Urinary bladder (tissue), 4 donors: Measurements from ENCODE around the gene CCDC12. TPM values are rescaled to one million over a fixed set of nuclear protein-coding genes. Genes with fewer than 3 reads are reported as not detected.

Experiments used
- DNase-seq: peaks from one replicate; pipeline ENCODE4 v3.0.0-alpha.2; 2015; ENCODE audit errors: extremely low spot score
- H3K27ac ChIP-seq: one replicate; pipeline ENCODE4 v1.5.1; 2013; ENCODE audit warnings: low read depth, mild to moderate bottlenecking, moderate library complexity
- H3K36me3 ChIP-seq: one replicate; pipeline ENCODE4 v1.6.1; 2013; ENCODE audit warnings: mild to moderate bottlenecking, moderate library complexity; ENCODE audit not compliant: insufficient read depth
- H3K4me1 ChIP-seq: one replicate; pipeline ENCODE4 v1.6.1; 2013; ENCODE audit warnings: mild to moderate bottlenecking, moderate library complexity; ENCODE audit not compliant: insufficient read depth
- H3K4me3 ChIP-seq: one replicate; pipeline ENCODE4 v1.5.1; 2013; ENCODE audit warnings: low read depth, low read length
- WGBS: extraction: QIAGEN DNeasy Blood & Tissue Kit; methylation state at CpG from one replicate; pipeline ENCODE4 v1.1.7; 2013; 5-methylcytosine and 5-hydroxymethylcytosine counted together
- polyA plus RNA-seq: library from polyadenylated mRNA; stranded (reverse); fragments of 200-250 nt; gene quantifications from one replicate; pipeline ENCODE4 v1.2.3, GENCODE V29; 2013
- total RNA-seq: library from RNA; depleted of rRNA; stranded (reverse); fragments of >200 nt; gene quantifications from one replicate; pipeline ENCODE4 v1.2.3, GENCODE V29; 2014
- donor health status: healthy with polysubstance abuse.
- donor health status: healthy.

Gene CCDC12
- total and polyA plus RNA-seq, 2 donors, result 17.6 to 60.7 TPM

- Histone ChIP-seq H3K4me3 (peak overlapping the region; percentile 63), H3K27ac (peak overlapping the region; percentile 83), H3K36me3 (no peaks in the 10 kb centered on the region), H3K4me1 (no peaks in the 10 kb centered on the region)
- under 1% methylated on average over 72 of the region's 72 CpGs for WGBS
- no peak for DNase-seq
Measured at GRCh38 chr3:46882377-46883053, 94.0 kb downstream of the CCDC12 start.

DNA sequence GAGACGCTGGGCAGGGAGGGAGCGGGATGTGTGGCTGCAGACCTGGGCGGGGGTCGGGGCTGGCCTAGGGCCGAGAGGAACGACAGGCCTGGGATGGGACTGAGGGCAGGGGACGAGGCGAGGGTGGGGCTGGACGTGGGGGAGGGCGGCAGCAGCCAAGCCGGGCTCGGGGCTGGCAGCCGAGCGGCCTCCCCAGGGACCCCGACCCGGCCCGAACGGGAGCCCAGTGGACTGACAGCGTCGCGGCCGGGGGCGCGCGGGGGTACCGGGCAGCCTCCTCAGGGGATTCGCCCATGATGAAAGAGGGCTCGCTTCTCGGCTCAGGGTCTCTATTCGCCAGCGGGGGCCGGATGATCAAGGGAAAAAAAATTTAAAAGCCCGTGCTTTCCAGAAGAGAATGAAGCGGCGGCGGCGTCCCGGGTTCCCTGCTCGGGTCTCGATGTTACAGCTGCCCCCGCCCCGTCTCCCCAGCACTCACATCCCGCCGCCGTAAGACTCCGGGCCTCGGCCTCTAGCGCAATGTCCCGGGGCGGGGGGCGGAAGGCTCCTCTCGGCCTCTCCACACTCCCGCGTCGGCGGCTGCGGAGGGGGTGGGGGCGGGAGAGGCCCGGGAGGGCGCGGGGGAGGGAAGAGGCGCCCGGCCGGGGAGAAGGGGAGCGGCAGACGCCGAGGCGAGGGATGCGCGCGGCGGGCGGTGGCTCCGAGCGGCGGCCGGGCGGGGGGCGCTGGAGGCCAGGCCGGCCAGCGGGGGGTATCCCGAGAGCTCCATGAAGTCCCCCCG, 94.8 kb downstream of the CCDC12 start:
- DNase-seq, result no peak
- peak overlapping the region; percentile 63 for H3K4me3 ChIP-seq
- peak overlapping the region; percentile 83 for H3K27ac ChIP-seq
- H3K4me1 ChIP-seq, result no peaks in the 10 kb centered on the region
- 2% methylated on average over 81 of the region's 83 CpGs for WGBS
- H3K36me3 ChIP-seq, result no peaks in the 10 kb centered on the region

GRCh38 chr3:46880884-46881595, 95.5 kb downstream of the CCDC12 start:
- H3K27ac ChIP-seq, result no peak overlapping the region
- DNase-seq, result no peak
- H3K36me3 ChIP-seq, result no peaks in the 10 kb centered on the region
- H3K4me1 ChIP-seq, result no peaks in the 10 kb centered on the region
- 35% methylated on average over 29 of the region's 29 CpGs for WGBS
- H3K4me3 ChIP-seq, result peak overlapping the region; percentile 63

DNA sequence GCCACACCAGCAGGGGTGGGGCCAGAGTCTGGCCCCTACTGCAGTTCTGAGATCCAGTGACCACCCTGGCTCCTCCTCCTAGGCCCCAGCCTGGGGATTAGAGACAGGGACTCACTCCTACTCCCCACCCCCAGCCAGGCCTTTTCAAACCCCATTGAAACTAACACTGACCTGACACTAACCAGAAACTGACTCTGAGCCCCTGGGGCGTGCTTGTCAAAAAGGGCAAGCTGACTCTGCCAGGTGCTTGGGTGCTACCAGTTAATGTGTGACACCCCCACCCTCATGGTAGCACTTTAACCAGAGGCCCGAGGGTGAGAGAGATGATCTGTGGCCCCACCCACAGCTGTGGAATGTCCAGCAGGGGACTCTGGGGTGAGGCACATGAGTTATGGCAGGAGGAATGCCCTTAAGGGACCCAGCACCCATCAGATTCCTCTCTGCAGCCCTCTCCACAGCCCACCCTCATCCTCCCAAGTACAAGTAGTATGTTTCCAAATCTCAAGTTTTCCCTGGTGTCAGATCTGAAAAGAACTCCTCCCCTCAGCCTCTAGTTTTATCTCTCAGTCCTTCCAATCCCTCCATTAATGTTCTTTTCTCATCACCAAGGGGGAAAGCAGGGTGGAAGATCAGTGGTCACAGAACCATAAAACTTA, 97.6 kb downstream of the CCDC12 start:
- no peak for DNase-seq
- Histone ChIP-seq H3K36me3 (no peaks in the 10 kb centered on the region), H3K4me1 (no peaks in the 10 kb centered on the region), H3K4me3 (no peak overlapping the region), H3K27ac (no peak overlapping the region)
- WGBS, result 47% methylated on average over 2 of the region's 2 CpGs

DNA sequence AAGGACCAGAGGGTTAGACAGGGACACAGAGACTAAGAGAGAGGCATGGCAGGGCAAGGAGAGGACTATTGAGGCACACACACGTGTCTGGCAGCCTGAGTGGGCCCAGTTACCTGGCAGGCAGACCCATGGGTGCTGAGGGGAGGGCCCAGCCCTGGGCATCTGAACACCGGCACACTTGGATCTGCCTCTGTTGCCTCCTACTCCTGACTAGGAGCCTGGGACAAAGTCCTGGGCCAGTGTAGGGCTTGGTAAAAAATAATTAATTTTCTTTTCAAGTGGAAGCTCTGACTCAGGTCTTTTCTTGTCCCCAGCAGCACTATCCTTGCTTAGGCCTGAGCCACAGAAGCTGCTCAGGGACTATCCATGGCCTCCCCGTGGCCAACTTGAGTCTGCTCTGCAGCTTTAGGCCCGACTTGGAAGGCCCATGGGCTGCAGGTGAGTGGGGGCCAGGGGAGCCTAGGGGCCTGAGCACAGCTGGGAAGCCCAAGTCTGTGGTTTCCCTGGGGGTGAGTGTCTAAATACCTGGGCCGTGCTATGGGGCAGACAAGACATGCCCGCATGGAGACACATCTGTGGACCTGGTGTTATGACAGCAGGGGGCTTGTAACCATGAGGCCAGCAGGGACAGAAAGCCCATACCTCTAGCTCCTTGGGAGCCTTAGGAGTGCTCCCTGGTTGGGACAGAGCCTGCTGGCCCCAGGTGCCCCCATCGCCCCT, 99.0 kb downstream of the CCDC12 start, which contains the start of gene PTH1R:
TSS of gene PTH1R (plus strand) at position 316 of the 720 bp plus-strand sequence. CDS start 5,839 bp downstream, outside the sequence.
- Histone ChIP-seq H3K36me3 (no peaks in the 10 kb centered on the region), H3K27ac (no peak within 1 kb of the TSS), H3K4me3 (no peak within 1 kb of the TSS), H3K4me1 (no peaks in the 10 kb centered on the region)
- no peak for DNase-seq
- 89% methylated on average over 7 of the region's 7 CpGs for WGBS

DNA sequence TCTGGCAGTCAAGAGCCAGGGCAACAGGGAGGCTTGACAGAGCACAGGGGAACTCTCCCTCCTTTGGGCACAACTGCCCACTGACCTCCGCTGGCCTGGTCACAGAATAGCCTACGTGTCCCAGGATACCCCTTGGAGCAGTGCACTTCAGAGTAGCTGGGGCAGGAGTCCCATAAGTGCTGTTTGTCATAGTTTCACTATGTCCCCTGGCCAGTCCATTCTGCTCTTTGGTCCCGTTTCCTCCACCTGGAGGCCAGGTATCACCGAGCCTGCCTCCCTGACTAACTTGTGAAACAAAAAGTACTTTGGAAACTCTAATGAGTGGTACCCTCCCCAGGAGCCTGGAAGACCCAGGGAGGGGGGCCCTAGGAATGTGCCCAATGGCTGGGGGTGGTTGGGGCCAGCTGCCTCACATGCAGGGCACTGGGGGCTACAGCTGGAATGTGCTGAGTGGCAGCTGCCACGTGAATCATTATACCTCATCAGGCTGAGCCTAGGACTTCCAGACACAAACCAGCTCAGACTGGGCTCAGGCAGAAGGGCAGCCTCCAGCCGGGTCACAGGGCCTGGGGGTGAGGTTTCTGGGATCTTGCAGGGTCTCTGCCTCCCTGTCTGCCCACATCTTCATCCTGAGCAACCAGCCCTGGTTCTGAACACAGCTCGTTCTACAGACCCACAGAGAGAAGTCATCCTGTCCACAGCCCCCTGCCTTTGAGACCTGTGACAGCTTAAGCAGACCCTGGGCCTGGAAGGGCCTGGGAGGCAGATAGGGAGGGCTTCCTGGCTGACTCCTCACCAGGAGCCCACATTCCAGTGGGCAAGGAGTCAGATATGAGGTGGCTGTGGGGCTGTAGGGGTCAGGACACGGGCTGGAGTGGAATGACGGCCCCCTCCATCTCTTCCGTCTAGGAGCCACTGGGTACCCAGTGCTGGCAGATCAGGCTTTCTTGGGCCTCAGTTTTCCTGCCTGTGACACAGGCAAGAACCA, 99.9 kb downstream of the CCDC12 start:
- DNase-seq, result no peak
- H3K27ac ChIP-seq, result no peak overlapping the region
- no peaks in the 10 kb centered on the region for H3K36me3 ChIP-seq
- H3K4me1 ChIP-seq, result no peaks in the 10 kb centered on the region
- 94% methylated on average over 10 of the region's 10 CpGs for WGBS
- no peak overlapping the region for H3K4me3 ChIP-seq

DNA sequence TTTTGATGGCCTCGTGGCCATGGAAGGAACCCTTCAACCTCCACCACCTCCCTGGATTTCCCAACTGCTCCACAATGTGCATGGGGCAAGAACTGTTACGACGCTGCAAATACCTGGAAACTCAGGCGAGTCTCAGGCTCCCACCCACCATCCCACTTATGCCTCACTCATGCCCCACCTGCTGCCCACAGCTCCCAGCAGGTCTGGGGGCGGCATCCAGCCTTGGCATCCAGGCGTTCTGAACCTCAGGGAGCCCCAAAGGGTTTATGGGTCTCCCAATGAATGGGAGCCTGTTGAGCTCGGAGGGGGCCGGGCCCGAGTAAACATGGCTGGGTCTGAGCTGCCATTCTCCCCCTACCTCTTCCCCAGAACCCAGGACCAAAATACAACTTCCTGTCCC, 101.0 kb downstream of the CCDC12 start:
- H3K36me3 ChIP-seq, result no peaks in the 10 kb centered on the region
- DNase-seq, result no peak
- H3K27ac ChIP-seq, result no peak overlapping the region
- H3K4me1 ChIP-seq, result no peaks in the 10 kb centered on the region
- no peak overlapping the region for H3K4me3 ChIP-seq
- WGBS, result 94% methylated on average over 9 of the region's 9 CpGs

DNA sequence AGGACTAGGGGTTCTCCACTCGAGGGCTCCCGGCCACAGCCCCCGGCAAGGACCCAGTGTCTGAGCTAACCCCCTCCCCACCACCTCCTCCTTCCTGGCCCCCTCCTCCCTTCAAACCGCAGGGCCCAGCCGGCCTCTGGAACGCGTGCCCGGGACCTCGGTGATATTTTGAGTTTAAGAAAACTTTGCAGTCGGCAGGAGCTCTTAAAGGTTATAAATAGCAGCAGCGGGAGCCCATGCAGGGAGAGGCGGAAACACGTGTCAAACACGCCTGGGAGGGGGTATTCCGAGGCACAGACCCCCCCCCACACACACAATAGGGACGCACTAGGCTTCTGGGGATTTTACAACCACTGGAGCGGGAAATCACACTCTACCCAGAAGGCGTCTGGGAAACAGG, 102.1 kb downstream of the CCDC12 start:
- no peaks in the 10 kb centered on the region for H3K36me3 ChIP-seq
- DNase-seq, result no peak
- 22% methylated on average over 18 of the region's 18 CpGs for WGBS
- no peak overlapping the region for H3K4me3 ChIP-seq
- no peak overlapping the region for H3K27ac ChIP-seq
- H3K4me1 ChIP-seq, result no peaks in the 10 kb centered on the region

GRCh38 chr3:46873521-46873920, 103.0 kb downstream of the CCDC12 start:
- Histone ChIP-seq H3K4me3 (no peak overlapping the region), H3K36me3 (no peaks in the 10 kb centered on the region), H3K4me1 (no peaks in the 10 kb centered on the region), H3K27ac (no peak overlapping the region)
- WGBS, result 79% methylated on average over 5 of the region's 5 CpGs
- no peak for DNase-seq
